Measurements from ENCODE around the gene TRAFD1.

DNA sequence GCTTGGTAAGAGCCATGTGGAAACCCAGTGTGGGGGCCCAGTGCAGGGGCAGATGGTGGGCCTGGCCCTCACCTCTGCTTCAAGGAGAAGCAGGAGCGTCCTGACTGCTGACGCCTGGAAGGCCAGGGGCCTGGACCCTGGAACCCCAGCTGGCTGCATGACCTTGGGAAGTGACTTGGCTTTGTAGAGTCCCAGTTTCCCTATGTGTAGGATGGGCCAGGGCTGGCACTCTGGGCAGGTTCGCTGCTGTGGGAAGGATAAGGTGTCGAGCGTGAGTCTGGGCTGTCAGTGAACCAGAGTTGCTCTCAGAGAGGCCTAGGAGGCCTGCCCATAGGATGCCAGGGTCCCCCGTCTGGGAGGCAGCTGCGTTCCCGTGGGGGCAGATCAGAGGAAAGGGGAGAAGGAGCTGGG lies 43.2 kb downstream of the TRAFD1 start:
- TF ChIP-seq, protein P1, sequence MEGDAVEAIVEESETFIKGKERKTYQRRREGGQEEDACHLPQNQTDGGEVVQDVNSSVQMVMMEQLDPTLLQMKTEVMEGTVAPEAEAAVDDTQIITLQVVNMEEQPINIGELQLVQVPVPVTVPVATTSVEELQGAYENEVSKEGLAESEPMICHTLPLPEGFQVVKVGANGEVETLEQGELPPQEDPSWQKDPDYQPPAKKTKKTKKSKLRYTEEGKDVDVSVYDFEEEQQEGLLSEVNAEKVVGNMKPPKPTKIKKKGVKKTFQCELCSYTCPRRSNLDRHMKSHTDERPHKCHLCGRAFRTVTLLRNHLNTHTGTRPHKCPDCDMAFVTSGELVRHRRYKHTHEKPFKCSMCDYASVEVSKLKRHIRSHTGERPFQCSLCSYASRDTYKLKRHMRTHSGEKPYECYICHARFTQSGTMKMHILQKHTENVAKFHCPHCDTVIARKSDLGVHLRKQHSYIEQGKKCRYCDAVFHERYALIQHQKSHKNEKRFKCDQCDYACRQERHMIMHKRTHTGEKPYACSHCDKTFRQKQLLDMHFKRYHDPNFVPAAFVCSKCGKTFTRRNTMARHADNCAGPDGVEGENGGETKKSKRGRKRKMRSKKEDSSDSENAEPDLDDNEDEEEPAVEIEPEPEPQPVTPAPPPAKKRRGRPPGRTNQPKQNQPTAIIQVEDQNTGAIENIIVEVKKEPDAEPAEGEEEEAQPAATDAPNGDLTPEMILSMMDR (IDR thresholded peaks at IDR 0.05): no peak
- no peak for TF ChIP-seq EZH2 (IDR thresholded peaks at IDR 0.05)
- no peak for TF ChIP-seq EZH2phosphoT487 (IDR thresholded peaks at IDR 0.05)
